ENCODE data around the gene MRPL52.

- TF ChIP-seq SUZ12 (IDR thresholded peaks at IDR 0.05; ENCODE audit: extremely low read depth, insufficient read depth, insufficient read length) = no peak
- TF ChIP-seq YY1 (IDR thresholded peaks at IDR 0.05; ENCODE audit: insufficient read depth, insufficient read length) = no peak
- TF ChIP-seq ZNF274 (IDR thresholded peaks at IDR 0.05; ENCODE audit: low read depth, low read length) = no peak
These were observed 21.1 kb upstream of the MRPL52 start for GRCh38 chr14:22808388-22809209.
